Activated T-helper 17 cell treated with anti-CD3 and anti-CD28 coated beads, Interleukin-2, amount 50 U/mL, for 72 hours (primary cell): ENCODE data around the gene GLIS2. TPM values are rescaled to one million over a fixed set of nuclear protein-coding genes. Genes with fewer than 3 reads are reported as not detected.

Experiments
- ATAC-seq: fragments of 150-1000 bp; cut with Tn5 transposase; replicated peaks from 2 replicates; pipeline ENCODE4 v1.10.0; 2021; ENCODE audit warnings: mild to moderate bottlenecking, moderate library complexity
- H3K27ac Mint-ChIP-seq: one replicate; pipeline ENCODE4 v1.8.0; 2022; ENCODE audit warnings: mixed read lengths
- H3K27me3 Mint-ChIP-seq: one replicate; pipeline ENCODE4 v1.8.0; 2022; ENCODE audit warnings: mixed read lengths
- H3K36me3 Mint-ChIP-seq: one replicate; pipeline ENCODE4 v1.8.0; 2022; ENCODE audit warnings: low read depth, mild to moderate bottlenecking, mixed read lengths
- H3K4me1 Mint-ChIP-seq: one replicate; pipeline ENCODE4 v1.8.0; 2022; ENCODE audit warnings: mixed read lengths
- H3K4me3 Mint-ChIP-seq: one replicate; pipeline ENCODE4 v1.8.0; 2022; ENCODE audit warnings: mild to moderate bottlenecking, mixed read lengths
- H3K9me3 Mint-ChIP-seq: one replicate; pipeline ENCODE4 v1.8.0; 2022; ENCODE audit warnings: mixed read lengths
- total RNA-seq, 2 donors: library from RNA; stranded (reverse); gene quantifications; one replicate each; pipeline ENCODE4 v1.2.3, GENCODE V29; 2022

GLIS2 gene
- total RNA-seq, 2 donors from 2014 or later: 0.37 to 1.6 TPM

- no peak overlapping the region for H3K4me3 Mint-ChIP-seq
- H3K27ac Mint-ChIP-seq: no peak overlapping the region
- peaks cover 48% of the 10 kb centered on the region for H3K36me3 Mint-ChIP-seq
- no peak for ATAC-seq
- H3K9me3 Mint-ChIP-seq: no peaks in the 10 kb centered on the region
- no peaks in the 10 kb centered on the region for H3K27me3 Mint-ChIP-seq
- no peaks in the 10 kb centered on the region for H3K4me1 Mint-ChIP-seq
These were observed 71.2 kb downstream of the GLIS2 start for GRCh38 chr16:4386951-4387565.

- Mint-ChIP-seq H3K9me3 (no peaks in the 10 kb centered on the region), H3K4me1 (no peaks in the 10 kb centered on the region), H3K27me3 (no peaks in the 10 kb centered on the region), H3K27ac (no peak overlapping the region), H3K36me3 (peaks cover 48% of the 10 kb centered on the region), H3K4me3 (no peak overlapping the region)
- ATAC-seq: no peak
These were observed 71.9 kb downstream of the GLIS2 start for GRCh38 chr16:4387781-4388180.

DNA sequence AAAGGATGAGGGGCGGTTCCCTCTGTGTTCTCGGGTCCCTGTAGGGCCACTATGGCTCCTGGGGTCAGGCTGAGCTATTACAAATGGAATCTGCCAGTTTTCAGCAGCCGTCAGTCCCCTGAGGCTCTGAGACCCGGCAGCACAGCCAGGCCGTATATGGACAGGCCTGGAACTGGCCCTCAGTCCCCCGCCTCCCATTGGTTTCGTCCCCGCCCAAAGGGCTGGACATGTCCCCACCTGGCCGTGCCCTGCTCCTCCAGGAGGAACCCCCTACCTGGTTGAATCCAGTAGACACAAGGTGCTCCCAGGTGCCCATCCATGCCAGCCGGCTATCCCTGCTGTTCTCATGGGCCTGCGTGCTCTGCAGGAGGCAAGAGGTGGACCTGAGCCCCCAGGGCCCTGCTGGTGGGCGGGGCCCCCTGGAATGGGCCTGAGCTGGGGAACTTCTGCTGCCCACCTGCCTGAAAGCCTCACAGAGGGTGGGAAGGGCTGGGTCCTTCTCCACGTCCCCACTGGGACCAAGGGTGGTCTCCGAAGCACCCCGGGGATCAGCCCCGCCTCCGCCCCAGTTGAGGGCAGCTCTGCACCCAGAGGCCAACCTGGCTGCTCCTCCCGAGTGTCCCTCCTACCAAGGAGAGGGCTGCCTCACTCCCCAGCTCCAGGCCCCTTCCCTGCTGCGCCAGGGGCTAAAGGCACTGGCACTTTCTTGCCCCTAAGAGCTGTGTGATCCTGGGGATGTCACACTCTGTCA lies 72.6 kb downstream of the GLIS2 start:
- H3K36me3 Mint-ChIP-seq: peaks cover 42% of the 10 kb centered on the region
- H3K9me3 Mint-ChIP-seq: no peaks in the 10 kb centered on the region
- H3K4me3 Mint-ChIP-seq: no peak overlapping the region
- H3K27ac Mint-ChIP-seq: no peak overlapping the region
- no peaks in the 10 kb centered on the region for H3K4me1 Mint-ChIP-seq
- H3K27me3 Mint-ChIP-seq: no peaks in the 10 kb centered on the region
- no peak for ATAC-seq

Other genes with a start within 250 kb of the GLIS2 start
- gene ADCY9, start 199.6 kb upstream of the GLIS2 start, total RNA-seq: 1 to 10 TPM; 4.1 to 9.4 TPM
- gene SRL, start 74.0 kb upstream of the GLIS2 start, total RNA-seq: not detected
- 10 to 100 TPM; 14.5 to 27.2 TPM for gene TFAP4, start 43.0 kb upstream of the GLIS2 start, total RNA-seq
- 10 to 100 TPM; 40.4 to 74.7 TPM for gene PAM16, start 35.3 kb downstream of the GLIS2 start, total RNA-seq
- under 1 TPM; 0.11 to 0.29 TPM for gene VASN, start 55.8 kb downstream of the GLIS2 start, total RNA-seq
- gene CORO7, start 100.5 kb downstream of the GLIS2 start, total RNA-seq: 100 to 1,000 TPM in 1 of 2 donors, 10 to 100 TPM in 1; 82.6 to 114 TPM
- gene DNAJA3, start 109.8 kb downstream of the GLIS2 start, total RNA-seq: 10 to 100 TPM; 50.3 to 81.1 TPM
- 10 to 100 TPM; 56.5 to 63.2 TPM for gene NMRAL1, start 158.6 kb downstream of the GLIS2 start, total RNA-seq
- gene HMOX2, start 160.3 kb downstream of the GLIS2 start, total RNA-seq: 10 to 100 TPM; 60.0 to 92.1 TPM
- gene CDIP1, start 222.7 kb downstream of the GLIS2 start, total RNA-seq: 10 to 100 TPM; 24.5 to 31.2 TPM
- not detected for gene C16orf96, start 240.3 kb downstream of the GLIS2 start, total RNA-seq